NCI-H82 treated with DMSO at 0.1 percent for 48 hours (cell line): ENCODE results near the gene UGT1A3.

Experiments used
- DNase-seq: peaks from one replicate; lab custom pipeline; 2025; ENCODE audit not compliant: unreplicated experiment; lab: John Stamatoyannopoulos, UW

Gene UGT1A3

GRCh38 chr2:233756429-233757081 is 27.7 kb downstream of the UGT1A3 start:
- DNase-seq, result no peak

GRCh38 chr2:233758141-233758540 is 29.3 kb downstream of the UGT1A3 start:
- no peak for DNase-seq

DNA sequence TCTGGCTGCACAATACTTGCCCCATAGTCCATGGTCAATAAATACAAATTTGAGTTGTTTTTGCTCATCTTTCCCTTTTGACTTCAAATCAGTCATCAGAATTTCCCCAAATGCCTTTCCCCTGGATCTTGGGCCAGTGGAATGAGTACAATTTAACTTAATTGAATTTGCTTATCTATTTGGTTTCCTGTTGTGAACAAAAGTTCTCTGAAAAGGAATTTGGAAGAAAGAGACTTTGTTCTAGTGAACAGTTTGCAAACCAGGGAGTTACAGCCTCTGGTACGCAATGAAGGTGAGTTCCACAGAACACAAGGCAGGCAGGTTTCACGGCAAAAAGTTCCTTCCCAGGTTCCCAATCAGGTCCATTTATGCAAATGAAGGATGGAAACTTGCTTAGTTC is 30.0 kb downstream of the UGT1A3 start:
- no peak for DNase-seq

DNA sequence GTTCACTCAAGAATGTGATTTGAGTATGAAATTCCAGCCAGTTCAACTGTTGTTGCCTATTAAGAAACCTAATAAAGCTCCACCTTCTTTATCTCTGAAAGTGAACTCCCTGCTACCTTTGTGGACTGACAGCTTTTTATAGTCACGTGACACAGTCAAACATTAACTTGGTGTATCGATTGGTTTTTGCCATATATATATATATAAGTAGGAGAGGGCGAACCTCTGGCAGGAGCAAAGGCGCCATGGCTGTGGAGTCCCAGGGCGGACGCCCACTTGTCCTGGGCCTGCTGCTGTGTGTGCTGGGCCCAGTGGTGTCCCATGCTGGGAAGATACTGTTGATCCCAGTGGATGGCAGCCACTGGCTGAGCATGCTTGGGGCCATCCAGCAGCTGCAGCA is 31.2 kb downstream of the UGT1A3 start, which contains the start of gene UGT1A1:
TSS of gene UGT1A1 (plus strand) at position 228 of the 400 bp plus-strand sequence. CDS start at position 246, 18 bp downstream.
- no peak for DNase-seq

GRCh38 chr2:233761040-233761769 is 32.4 kb downstream of the UGT1A3 start:
- DNase-seq, result no peak

DNA sequence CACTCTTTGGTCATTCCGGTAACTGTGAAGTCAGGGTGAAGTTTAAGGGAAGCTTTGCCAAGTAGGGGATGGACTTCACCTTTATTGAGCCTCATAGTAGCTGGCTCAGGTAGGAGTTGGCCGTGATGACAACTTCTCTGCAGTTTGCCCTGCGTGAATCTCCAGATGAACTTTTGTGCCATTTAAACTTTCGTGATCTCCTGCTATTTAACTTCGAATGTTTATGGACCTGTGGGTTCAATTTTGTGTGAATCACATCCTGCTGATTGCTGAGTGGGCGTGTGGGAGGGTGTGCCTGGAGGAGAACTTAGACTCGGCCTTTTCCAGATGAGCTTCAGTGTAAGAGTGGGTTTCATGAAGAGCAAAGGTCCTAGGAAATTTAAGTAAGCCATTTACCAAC is 35.4 kb downstream of the UGT1A3 start:
- no peak for DNase-seq

- DNase-seq, result no peak
Observed at GRCh38 chr2:233764761-233765160, 35.9 kb downstream of the UGT1A3 start.

GRCh38 chr2:233766416-233766815 is 37.6 kb downstream of the UGT1A3 start:
- DNase-seq, result no peak

GRCh38 chr2:233768076-233768475 is 39.2 kb downstream of the UGT1A3 start:
- DNase-seq, result no peak

GRCh38 chr2:233769260-233769659 is 40.4 kb downstream of the UGT1A3 start:
- DNase-seq, result no peak

GRCh38 chr2:233772153-233772552 is 43.3 kb downstream of the UGT1A3 start:
- DNase-seq, result no peak

- DNase-seq, result no peak
Observed at GRCh38 chr2:233772583-233772982, 43.7 kb downstream of the UGT1A3 start.

GRCh38 chr2:233773854-233774253 is 45.0 kb downstream of the UGT1A3 start:
- no peak for DNase-seq

DNA sequence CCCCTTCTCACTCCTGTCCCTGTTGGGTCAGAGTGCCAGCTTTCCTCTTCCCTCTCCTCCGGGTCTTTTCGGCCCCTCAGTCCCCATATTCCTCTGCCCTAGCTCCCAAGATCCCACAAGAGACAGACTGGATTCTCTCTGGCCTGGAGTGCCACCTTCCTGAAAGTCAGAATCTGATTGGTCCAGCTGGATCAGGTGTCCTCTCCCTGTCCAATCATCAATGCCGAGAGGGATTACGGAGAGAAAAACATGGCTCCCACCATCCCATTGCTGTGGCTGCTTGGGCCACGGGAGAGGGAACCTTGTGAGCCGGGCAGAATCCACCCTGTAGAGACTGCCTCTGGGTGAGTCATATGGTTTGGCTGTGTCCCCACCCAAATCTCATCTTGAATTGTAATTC is 46.6 kb downstream of the UGT1A3 start:
- DNase-seq, result no peak

GRCh38 chr2:233778030-233778429 is 49.2 kb downstream of the UGT1A3 start, which contains the start of gene MROH2A:
TSS of gene MROH2A (plus strand) at chr2:233778330. CDS start at chr2:233779359, 1,029 bp downstream.
- DNase-seq, result no peak

DNA sequence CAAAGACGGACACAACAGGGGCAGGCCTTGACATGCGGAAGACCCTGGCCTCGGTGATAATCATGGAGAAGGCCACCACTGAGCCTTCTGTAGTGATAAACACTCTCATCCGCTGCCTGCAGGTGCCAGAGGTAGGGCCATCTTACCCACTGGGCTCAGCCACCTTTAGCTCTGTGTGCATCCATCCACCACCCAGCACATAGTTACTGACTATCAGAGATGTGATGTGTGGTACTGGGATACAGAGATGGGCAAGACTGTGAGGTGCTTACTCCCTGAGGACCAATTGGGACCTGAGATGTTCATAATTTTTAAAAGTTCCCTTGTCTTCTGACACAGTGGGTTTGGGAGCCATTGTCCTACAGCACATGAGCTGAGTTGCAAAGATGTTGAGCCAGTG is 50.9 kb downstream of the UGT1A3 start:
- DNase-seq, result no peak

DNA sequence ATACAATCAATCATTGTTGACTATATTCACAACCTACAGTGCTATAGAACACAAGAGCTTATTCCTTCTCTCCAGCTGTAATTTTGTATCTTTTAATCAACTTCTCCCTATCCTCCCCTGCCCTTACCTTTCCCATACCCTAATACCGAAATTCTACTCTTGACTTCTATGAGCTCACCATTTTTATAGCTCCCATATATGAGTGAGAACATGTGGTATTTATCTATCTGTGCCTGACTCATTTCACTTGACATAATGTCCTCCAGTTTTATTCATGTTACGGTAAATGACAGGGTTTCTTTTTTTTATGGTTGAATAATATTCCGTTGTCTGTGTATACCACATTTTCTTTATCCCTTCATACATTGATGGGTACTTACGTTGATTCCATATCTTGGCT is 51.9 kb downstream of the UGT1A3 start:
- no peak for DNase-seq

GRCh38 chr2:233789554-233789953 is 60.7 kb downstream of the UGT1A3 start:
- DNase-seq, result no peak

- no peak for DNase-seq
Observed at GRCh38 chr2:233791151-233791882, 62.5 kb downstream of the UGT1A3 start.

DNA sequence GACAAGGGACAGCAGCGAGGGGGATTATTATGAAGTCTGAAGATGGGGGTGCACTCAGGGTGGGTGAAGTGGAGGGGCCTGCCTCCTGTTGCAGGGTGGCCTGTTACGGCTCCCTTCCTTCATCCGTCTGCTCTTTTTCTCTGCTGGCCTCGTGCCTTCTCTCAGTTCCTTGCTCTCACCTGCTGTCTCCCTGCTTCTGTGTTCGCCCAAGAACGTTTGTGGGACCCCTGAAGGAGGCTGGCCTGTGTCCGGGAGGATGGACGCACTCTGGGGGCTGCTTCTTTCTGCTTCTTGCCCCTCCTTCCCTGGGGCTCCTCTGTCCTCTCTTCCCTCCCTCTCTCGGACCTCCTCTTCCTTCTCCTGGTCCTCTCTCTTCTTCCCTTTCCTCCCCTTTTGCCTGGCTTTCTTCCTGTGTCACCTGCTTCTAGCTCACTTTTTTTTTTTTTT is 63.1 kb downstream of the UGT1A3 start:
- DNase-seq, result no peak

DNA sequence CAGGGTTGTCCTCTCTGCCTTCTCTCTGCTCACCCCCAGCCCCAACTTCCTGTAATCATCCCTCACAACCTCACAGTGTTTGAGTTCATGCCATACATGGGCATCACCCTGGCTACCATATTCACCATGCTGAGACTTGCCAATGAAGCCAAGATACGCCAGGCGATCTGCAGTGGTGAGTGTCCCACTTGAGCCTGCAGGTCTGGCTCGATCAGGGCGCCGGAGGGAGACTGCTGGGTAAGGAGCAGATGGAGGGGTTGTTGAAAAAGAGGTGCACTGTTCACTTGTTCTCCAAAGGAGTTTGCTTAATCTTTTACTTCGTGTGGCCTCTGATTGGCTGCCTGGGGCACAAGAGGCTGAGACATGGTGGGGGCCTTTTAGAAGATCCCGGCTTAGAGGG is 63.9 kb downstream of the UGT1A3 start:
- no peak for DNase-seq
